Astrocyte of the spinal cord (primary cell): ENCODE data around the gene MAGEA6.
"Not testable (repeated sequence)": the region's sequence is repeated elsewhere in the genome, so short reads cannot be mapped to it uniquely, and the experiment has no call there.

Source experiments
- DNase-seq: peaks from one replicate; pipeline ENCODE4 v3.0.0; 2011; ENCODE audit warnings: low read depth, low spot score
- H3K4me3 ChIP-seq: 2 replicates; pipeline ENCODE4 v1.5.1; 2011; ENCODE audit warnings: low read depth, mild to moderate bottlenecking, low read length, moderate library complexity
- CTCF ChIP-seq: IDR thresholded peaks from 2 replicates; pipeline ENCODE4 v1.5.1; 2012; ENCODE audit warnings: low read depth, mild to moderate bottlenecking, low read length, inconsistent platforms
- in situ Hi-C: cut with HindIII; loops from 2 replicates; pipeline ENCODE4 v1.10.0; 2017; ENCODE audit warnings: low sequenced_read_pairs

The MAGEA6 gene

GRCh38 chrX:152806035-152806434 lies 36.5 kb upstream of the MAGEA6 start:
- no peak overlapping the region for H3K4me3 ChIP-seq
- DNase-seq, result no peak
- TF ChIP-seq CTCF, result no peak
- in situ Hi-C loops, result no loop called here

DNA sequence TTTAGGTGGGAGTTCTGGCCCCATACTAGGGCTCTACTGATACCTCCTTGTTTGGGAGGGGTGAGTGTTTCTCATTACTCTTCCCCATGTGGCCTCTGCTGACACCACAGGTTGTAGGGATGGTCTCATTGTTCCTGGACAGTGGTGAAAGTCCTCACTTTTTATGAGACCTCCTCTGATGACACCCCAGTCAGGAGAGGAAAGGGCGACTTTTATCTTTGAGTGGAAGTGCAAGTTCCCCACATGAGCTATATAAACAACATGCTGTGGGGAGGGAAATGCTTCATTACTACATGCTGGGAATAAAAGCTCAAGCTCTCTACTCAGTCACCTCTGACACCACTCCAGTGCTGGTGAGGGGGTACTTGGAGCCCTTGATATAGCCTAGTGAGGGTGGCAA lies 29.5 kb upstream of the MAGEA6 start:
- TF ChIP-seq CTCF, result no peak
- in situ Hi-C loops, result no loop called here
- DNase-seq, result no peak
- no peak overlapping the region for H3K4me3 ChIP-seq

DNA sequence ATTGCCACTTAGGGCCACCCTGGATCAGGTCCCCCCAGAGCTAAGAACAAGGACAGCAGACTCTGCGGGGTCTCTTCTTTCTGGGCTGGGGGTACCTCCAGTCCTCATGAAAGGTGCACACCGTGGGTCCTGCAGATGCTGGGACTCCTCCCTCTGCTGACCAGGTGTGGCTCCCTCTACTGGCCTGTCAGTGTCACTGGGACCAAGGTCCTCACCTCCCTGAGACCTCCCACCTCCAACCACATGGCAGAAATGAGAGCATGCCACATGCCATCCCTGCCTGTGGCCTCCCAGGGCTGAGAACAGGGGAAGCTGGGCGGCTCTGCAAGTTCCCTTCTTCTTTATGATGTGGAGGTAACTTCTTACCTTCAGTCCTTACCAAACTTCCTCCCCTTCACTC lies 17.6 kb upstream of the MAGEA6 start:
- DNase-seq, in situ Hi-C loops, H3K4me3 ChIP-seq: not testable (repeated sequence)

DNA sequence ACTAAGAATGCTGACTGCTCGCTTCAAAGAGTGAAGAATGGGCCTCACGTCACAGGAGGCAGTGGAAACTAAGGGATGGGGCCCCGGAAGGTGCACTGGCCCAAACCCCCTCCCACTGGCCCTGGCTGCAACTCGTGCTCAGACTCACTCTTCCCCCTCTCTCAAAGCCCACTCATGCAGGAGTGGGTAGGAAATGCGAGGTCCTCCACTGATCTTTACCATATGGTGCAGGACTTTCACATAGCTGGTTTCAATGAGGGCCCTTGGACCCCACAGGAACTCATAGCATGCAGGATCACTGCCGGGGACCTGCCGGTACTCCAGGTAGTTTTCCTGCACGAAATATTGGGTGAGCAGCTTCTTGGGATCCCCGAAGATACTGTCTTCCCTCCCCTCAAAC lies 2.9 kb downstream of the MAGEA6 start:
- in situ Hi-C loops, DNase-seq, H3K4me3 ChIP-seq: not testable (repeated sequence)

DNA sequence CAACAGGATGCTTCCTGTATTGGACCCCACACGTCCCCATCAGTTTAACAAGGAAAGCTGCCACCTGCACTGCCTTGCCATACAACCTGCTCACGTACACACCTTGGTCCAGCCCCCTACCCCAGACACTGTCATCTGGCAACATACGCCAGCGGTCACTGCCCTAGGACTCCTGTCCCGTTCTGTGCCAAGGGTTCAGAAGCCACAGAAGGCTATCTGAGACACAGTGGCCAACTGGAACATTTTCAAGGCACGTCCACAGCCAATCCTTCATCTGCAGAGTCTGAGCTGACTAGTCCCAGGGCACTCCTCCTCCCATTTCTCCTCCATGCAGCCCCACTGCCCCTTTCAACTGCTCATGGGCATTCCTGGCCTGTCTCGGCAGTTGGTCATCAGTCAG lies 7.9 kb downstream of the MAGEA6 start:
- DNase-seq, in situ Hi-C loops, H3K4me3 ChIP-seq: not testable (repeated sequence)

DNA sequence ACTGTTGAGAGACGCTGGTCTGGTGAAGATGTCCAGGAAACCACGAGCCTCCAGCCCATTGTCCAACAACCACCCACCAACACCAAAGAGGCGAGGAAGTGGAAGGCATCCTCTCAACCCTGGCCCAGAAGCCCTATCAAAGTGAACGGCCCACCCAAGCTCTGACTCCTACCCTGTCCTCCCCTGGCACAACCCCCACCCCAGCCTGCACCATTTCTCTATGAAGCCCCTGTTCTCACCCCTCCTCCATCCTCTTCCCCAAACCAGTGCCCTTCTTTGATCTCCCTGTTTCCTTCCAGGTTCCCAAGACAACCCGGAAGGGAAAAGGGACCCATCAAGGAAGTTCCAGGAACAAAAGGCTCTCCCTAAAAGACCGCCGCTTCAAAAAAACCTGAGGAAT lies 9.9 kb downstream of the MAGEA6 start:
- in situ Hi-C loops, result not testable (repeated sequence)

DNA sequence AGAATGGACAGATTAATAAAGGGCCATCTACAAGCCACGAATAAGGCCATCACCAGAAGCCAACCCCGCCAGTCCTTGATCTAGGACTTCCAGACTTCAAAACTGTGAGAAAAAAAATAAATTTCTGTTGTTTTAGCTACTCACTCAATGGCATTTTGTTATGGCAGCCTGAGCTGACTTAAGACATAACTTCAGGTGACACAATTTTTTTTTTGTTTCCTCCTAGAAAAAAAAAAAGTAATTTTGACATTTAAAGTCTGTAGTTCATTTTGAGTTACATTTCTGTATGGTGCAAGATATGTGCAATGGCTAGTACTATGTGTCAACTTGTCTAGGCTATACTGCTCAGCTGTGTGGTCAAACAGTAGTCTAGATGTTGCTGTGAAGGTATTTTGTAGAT lies 10.6 kb downstream of the MAGEA6 start, which contains the start of gene CSAG3:
Gene CSAG3, plus strand, starts transcription at position 301 of the 400 bp plus-strand sequence.
- in situ Hi-C loops, result not testable (repeated sequence)

More for the DNA sequence above, 9.9 kb downstream of the MAGEA6 start:
- not testable (repeated sequence) for H3K4me3 ChIP-seq, DNase-seq

DNA sequence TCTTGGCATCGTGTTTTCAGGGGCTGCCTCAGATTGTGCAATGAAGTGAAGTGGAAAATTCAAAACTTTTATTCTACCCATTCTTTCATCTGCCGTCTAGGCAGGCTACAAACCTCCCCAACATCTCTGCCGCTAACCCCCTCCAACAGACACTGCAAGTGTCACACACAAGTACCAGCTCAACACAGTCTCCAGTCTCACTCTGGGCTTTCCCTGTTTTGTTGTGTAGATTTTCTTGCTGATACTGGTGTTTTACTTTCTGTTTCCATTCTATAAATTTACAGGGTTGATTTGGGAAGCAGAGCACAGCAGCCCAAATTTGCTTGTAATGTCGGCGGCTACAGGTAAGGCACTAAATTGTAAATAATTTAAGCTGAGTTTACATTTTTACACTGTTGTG lies 14.6 kb downstream of the MAGEA6 start:
- in situ Hi-C loops, H3K4me3 ChIP-seq, DNase-seq: not testable (repeated sequence)

More for the DNA sequence above, 10.6 kb downstream of the MAGEA6 start, which contains the start of gene CSAG3:
- not testable (repeated sequence) for H3K4me3 ChIP-seq, DNase-seq

- DNase-seq, H3K4me3 ChIP-seq, in situ Hi-C loops: not testable (repeated sequence)
Measured at GRCh38 chrX:152753686-152754650, 15.5 kb downstream of the MAGEA6 start, which contains the start of gene MAGEA2. TSS of gene MAGEA2 (minus strand) at chrX:152753842. CDS start at chrX:152751363, 2,479 bp downstream.

- in situ Hi-C loops, result no loop called here
- DNase-seq, result no peak
- H3K4me3 ChIP-seq, result no peak overlapping the region
- TF ChIP-seq CTCF, result no peak
Measured at GRCh38 chrX:152738560-152738959, 30.9 kb downstream of the MAGEA6 start.

- in situ Hi-C loops, H3K4me3 ChIP-seq, DNase-seq: not testable (repeated sequence)
Measured at GRCh38 chrX:152736528-152736927, 33.0 kb downstream of the MAGEA6 start.
